Ishikawa (cell line): Measurements from ENCODE around the gene FBRSL1.

Source experiments
- CEBPB ChIP-seq: IDR thresholded peaks from 2 replicates; pipeline ENCODE4 v1.6.1; 2012
- CREB1 ChIP-seq: IDR thresholded peaks from 2 replicates; pipeline ENCODE4 v1.6.1; 2012; ENCODE audit warnings: low read depth
- EP300 ChIP-seq: IDR thresholded peaks from 2 replicates; pipeline ENCODE4 v1.6.1; 2012; ENCODE audit warnings: borderline replicate concordance
- FOXM1 ChIP-seq: IDR thresholded peaks from 2 replicates; pipeline ENCODE4 v1.6.1; 2012; ENCODE audit warnings: low read depth, borderline replicate concordance
- MAX ChIP-seq: IDR thresholded peaks from 2 replicates; pipeline ENCODE4 v1.6.1; 2012
- NFIC ChIP-seq: IDR thresholded peaks from 2 replicates; pipeline ENCODE4 v1.6.1; 2012
- RAD21 ChIP-seq: IDR thresholded peaks from 2 replicates; pipeline ENCODE4 v1.6.1; 2012; ENCODE audit warnings: low read depth
- REST ChIP-seq: IDR thresholded peaks from 2 replicates; pipeline ENCODE4 v1.6.1; 2012; ENCODE audit warnings: low read depth, mild to moderate bottlenecking
- TAF1 ChIP-seq: IDR thresholded peaks from 2 replicates; pipeline ENCODE4 v1.6.1; 2012; ENCODE audit warnings: low read depth, mild to moderate bottlenecking
- TEAD4 ChIP-seq: IDR thresholded peaks from 2 replicates; pipeline ENCODE4 v1.6.1; 2012
- YY1 ChIP-seq: IDR thresholded peaks from 2 replicates; pipeline ENCODE4 v1.6.1; 2012; ENCODE audit warnings: low read depth
- ZBTB7A ChIP-seq: IDR thresholded peaks from 2 replicates; pipeline ENCODE4 v1.6.1; 2012; ENCODE audit warnings: low read depth
- TF ChIP-seq, protein P1 (sequence below): IDR thresholded peaks from 2 replicates; pipeline ENCODE4 v1.6.1; 2012

GRCh38 chr12:132492522-132492921 lies 2.6 kb downstream of the FBRSL1 start:
- no peak for TF ChIP-seq ZBTB7A
- TF ChIP-seq FOXM1, result no peak
- TF ChIP-seq TAF1, result no peak
- no peak for TF ChIP-seq MAX
- no peak for TF ChIP-seq CEBPB
- no peak for TF ChIP-seq NFIC
- TF ChIP-seq, protein P1, sequence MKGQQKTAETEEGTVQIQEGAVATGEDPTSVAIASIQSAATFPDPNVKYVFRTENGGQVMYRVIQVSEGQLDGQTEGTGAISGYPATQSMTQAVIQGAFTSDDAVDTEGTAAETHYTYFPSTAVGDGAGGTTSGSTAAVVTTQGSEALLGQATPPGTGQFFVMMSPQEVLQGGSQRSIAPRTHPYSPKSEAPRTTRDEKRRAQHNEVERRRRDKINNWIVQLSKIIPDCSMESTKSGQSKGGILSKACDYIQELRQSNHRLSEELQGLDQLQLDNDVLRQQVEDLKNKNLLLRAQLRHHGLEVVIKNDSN, result no peak
- no peak for TF ChIP-seq RAD21
- no peak for TF ChIP-seq REST
- TF ChIP-seq EP300, result no peak
- TF ChIP-seq YY1, result no peak
- no peak for TF ChIP-seq TEAD4
- TF ChIP-seq CREB1, result no peak
